GM19467 (cell line): ENCODE measurements around the gene SORT1.

Experiments
- ATAC-seq: cut with Tn5 transposase; IDR thresholded peaks from one replicate; pipeline ENCODE4 v1.9.1; 2021; ENCODE audit warnings: mild to moderate bottlenecking, moderate library complexity; ENCODE audit not compliant: unreplicated experiment

Gene SORT1

GRCh38 chr1:109263597-109264378, 133.9 kb downstream of the SORT1 start:
- ATAC-seq = no peak

GRCh38 chr1:109263234-109263596, 134.5 kb downstream of the SORT1 start:
- ATAC-seq = no peak

DNA sequence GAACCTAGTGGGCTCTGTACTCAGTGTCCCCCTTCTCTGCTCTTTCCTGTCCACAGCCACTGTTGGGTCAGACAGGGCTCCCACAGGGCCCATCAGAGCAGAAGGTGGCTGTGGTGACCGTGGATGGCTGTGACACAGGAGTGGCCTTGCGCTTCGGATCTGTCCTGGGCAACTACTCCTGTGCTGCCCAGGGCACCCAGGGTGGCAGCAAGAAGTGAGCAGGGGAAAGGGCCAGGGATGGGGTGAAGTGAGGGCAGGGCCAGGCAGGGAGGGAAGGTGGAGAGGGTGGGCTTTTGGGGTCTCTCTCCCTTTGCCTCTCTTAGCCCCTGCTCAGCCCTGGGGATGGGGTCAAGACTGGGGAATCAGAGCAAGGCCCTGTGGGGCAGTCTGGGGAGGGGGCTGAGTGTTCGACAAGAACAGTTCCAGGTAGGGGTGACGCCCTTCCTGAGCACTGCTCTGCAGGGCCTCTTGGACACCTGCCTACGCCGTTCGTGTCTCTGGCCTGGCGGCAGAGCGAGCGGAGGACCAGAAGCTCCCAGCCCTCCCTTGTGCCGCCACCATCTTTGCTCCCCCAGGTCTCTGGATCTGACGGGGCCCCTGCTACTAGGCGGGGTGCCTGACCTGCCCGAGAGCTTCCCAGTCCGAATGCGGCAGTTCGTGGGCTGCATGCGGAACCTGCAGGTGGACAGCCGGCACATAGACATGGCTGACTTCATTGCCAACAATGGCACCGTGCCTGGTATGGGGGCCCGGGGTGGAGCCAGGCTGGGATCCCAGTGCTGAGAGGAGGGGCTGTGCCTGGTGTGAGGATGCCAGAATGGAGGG, 135.3 kb downstream of the SORT1 start:
- no peak for ATAC-seq

- ATAC-seq = no peak
Measured at GRCh38 chr1:109261578-109261977, 136.1 kb downstream of the SORT1 start.

DNA sequence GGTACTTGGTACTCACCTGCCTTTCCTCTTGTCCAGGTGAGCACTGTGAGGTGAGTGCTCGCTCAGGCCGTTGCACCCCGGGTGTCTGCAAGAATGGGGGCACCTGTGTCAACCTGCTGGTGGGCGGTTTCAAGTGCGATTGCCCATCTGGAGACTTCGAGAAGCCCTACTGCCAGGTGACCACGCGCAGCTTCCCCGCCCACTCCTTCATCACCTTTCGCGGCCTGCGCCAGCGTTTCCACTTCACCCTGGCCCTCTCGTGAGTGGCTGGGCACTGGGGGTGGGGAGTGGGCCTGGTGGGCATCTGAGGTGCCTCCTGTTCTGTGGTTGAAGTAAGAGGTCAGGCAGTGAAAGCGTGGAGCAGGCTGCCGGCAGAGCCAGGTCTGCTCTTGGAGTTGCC, 136.7 kb downstream of the SORT1 start:
- ATAC-seq = no peak

DNA sequence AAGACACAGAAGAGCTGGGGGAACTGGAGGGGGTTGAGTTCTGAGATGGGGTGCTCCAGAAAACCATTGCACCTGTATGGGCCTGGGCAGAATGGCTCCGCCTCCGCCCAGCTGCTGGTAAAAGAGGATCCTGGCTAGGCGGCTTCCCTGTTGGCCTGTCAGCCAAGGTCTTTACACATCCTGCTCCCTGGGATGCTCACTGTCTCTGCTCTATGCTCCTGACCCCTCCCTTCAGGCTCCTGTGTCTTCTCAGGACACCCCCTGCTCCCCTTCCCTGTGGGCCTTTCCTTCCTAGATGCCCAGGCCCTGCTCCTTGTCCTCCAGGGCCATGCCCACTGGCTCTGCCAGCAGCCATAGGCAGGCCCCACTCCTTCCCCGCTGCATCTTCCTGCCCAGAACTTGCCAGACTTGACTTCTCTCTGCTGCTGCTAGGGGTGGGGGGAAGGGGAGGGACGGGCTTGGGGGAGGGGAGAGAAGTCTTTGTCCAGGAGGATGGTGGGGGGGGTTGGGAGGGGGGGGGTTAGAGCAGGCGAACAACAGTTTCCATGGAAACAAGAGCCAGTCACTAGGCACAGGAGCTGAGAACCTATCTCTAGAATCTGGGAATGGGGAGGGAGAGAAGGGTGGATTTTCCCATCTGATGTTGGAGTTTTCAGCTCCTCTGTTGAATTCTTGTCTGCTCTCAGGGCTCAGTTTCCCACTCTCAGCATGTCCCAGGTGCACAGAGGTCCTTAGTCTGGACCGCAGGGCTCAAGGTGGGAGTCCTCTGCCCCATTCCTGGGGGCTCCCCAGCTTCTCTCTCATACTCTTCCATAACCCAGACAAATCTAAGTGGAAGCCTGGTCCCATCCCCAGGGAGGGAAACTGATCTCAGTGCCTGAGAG, 137.8 kb downstream of the SORT1 start:
- ATAC-seq = no peak
